Smooth muscle cell (in vitro differentiated cells): Measurements from ENCODE around the gene CHMP4B. TPM values are rescaled to one million over a fixed set of nuclear protein-coding genes. Genes with fewer than 3 reads are reported as not detected.

Source experiments
- DNase-seq: peaks from one replicate; lab custom pipeline; 2025; ENCODE audit not compliant: unreplicated experiment; lab: John Stamatoyannopoulos, UW
- H2AFZ ChIP-seq: fragments of 200-600 bp; sonication (generic); 2 replicates; pipeline ENCODE4 v1.6.0; 2016; ENCODE audit warnings: antibody characterized with exemption, low read depth, mild to moderate bottlenecking
- H3F3A ChIP-seq: fragments of 200-600 bp; sonication (generic); 2 replicates; pipeline ENCODE4 v1.6.0; 2017; ENCODE audit warnings: antibody characterized with exemption, low read depth
- H3K27ac ChIP-seq: fragments of 200-600 bp; sonication (generic); 2 replicates; pipeline ENCODE4 v1.5.1; 2016; ENCODE audit warnings: low read depth, mild to moderate bottlenecking
- H3K27me3 ChIP-seq: fragments of 200-600 bp; sonication (generic); 2 replicates; pipeline ENCODE4 v1.6.1; 2016; ENCODE audit warnings: low read depth, mild to moderate bottlenecking
- H3K36me3 ChIP-seq: fragments of 200-600 bp; sonication (generic); 2 replicates; pipeline ENCODE4 v1.5.1; 2016; ENCODE audit warnings: low read depth
- H3K4me1 ChIP-seq: fragments of 200-600 bp; sonication (generic); 2 replicates; pipeline ENCODE4 v1.5.1; 2016; ENCODE audit warnings: low read depth
- H3K4me2 ChIP-seq: fragments of 200-600 bp; sonication (generic); 2 replicates; pipeline ENCODE4 v1.6.0; 2016; ENCODE audit warnings: mild to moderate bottlenecking
- H3K4me3 ChIP-seq: fragments of 200-600 bp; sonication (generic); 2 replicates; pipeline ENCODE4 v1.5.1; 2016; ENCODE audit warnings: mild to moderate bottlenecking
- H3K79me2 ChIP-seq: fragments of 200-600 bp; sonication (generic); 2 replicates; pipeline ENCODE4 v1.6.0; 2016; ENCODE audit warnings: low read depth, mild to moderate bottlenecking
- H3K9ac ChIP-seq: fragments of 200-600 bp; sonication (generic); 2 replicates; pipeline ENCODE4 v1.6.0; 2016; ENCODE audit warnings: low read depth
- H3K9me3 ChIP-seq: fragments of 200-600 bp; sonication (generic); replicated peaks from 2 replicates; pipeline ENCODE4 v1.5.1; 2016; ENCODE audit warnings: low read depth
- H4K20me1 ChIP-seq: fragments of 200-600 bp; sonication (generic); 2 replicates; pipeline ENCODE4 v1.6.0; 2016; ENCODE audit warnings: low read depth
- WGBS: methylation state at CpG from one replicate; pipeline ENCODE4 v1.1.7; 2016; ENCODE audit warnings: low lambda C conversion rate; 5-methylcytosine and 5-hydroxymethylcytosine counted together
- polyA plus RNA-seq: library from polyadenylated mRNA; unstranded; fragments of >200 nt; fragmentation: Nextera tagmentation; extraction: Ambion mirVana; gene quantifications from 2 replicates; pipeline ENCODE4 v1.2.1, GENCODE V29; 2016
- total RNA-seq: library from RNA; depleted of rRNA; stranded (reverse); fragments of >200 nt; gene quantifications from 2 replicates; pipeline ENCODE4 v1.2.3, GENCODE V29; 2014
- TF ChIP-seq, protein P1 (sequence below): fragments of 200-600 bp; sonication (generic); IDR thresholded peaks from 2 replicates; pipeline ENCODE4 v1.5.1; 2017; ENCODE audit warnings: borderline replicate concordance, mild to moderate bottlenecking, antibody characterized with exemption; ENCODE audit not compliant: insufficient read depth, poor library complexity, severe bottlenecking

CHMP4B gene
- total and polyA plus RNA-seq, 2 experiments from 2014 or later: 6.2 to 49.4 TPM

DNA sequence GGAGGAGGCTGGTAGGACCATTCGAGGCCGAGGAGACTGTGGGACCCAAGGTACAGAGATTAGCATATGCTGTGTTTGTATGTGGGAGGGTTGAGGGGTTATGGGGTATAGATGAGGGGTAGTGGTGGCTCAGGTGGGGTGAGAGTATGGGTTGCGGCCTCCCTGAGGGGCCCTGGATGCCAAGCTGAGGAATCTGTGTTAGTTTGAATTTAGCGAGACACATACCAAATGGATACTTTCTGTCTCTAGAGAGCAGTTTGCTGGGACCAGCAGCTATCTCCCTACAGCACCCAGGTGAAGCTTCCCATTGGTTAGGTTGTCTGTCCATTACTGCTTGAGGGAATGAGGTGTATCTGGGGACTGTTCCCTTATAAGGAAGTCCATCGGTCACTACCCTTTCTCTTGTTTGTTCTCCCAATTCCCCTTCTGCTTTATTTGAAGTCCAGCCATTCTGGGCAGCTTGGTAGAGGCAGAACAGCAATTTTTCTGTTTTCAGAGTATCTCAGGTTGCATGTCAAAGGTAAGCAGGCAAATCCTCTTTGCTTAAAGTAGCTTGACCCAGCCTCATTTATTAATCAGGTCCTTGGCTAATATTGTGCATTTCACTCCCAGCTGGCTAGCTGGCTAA lies 15.2 kb downstream of the CHMP4B start:
- H3K4me1 ChIP-seq: peaks cover 39% of the 10 kb centered on the region
- WGBS: 90% methylated on average over 5 of the region's 5 CpGs
- peaks cover 90% of the 10 kb centered on the region for H3K79me2 ChIP-seq
- H4K20me1 ChIP-seq: peaks cover 100% of the 10 kb centered on the region
- H2AFZ ChIP-seq: no peak overlapping the region
- no peak overlapping the region for H3K9ac ChIP-seq
- no peak overlapping the region for H3K4me3 ChIP-seq
- no peak for DNase-seq
- no peaks in the 10 kb centered on the region for H3K36me3 ChIP-seq
- peaks cover 22% of the 10 kb centered on the region for H3F3A ChIP-seq
- TF ChIP-seq, protein P1, sequence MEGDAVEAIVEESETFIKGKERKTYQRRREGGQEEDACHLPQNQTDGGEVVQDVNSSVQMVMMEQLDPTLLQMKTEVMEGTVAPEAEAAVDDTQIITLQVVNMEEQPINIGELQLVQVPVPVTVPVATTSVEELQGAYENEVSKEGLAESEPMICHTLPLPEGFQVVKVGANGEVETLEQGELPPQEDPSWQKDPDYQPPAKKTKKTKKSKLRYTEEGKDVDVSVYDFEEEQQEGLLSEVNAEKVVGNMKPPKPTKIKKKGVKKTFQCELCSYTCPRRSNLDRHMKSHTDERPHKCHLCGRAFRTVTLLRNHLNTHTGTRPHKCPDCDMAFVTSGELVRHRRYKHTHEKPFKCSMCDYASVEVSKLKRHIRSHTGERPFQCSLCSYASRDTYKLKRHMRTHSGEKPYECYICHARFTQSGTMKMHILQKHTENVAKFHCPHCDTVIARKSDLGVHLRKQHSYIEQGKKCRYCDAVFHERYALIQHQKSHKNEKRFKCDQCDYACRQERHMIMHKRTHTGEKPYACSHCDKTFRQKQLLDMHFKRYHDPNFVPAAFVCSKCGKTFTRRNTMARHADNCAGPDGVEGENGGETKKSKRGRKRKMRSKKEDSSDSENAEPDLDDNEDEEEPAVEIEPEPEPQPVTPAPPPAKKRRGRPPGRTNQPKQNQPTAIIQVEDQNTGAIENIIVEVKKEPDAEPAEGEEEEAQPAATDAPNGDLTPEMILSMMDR: no peak
- H3K27me3 ChIP-seq: no peaks in the 10 kb centered on the region
- H3K9me3 ChIP-seq: no peaks in the 10 kb centered on the region
- no peak overlapping the region for H3K27ac ChIP-seq
- no peak overlapping the region for H3K4me2 ChIP-seq

DNA sequence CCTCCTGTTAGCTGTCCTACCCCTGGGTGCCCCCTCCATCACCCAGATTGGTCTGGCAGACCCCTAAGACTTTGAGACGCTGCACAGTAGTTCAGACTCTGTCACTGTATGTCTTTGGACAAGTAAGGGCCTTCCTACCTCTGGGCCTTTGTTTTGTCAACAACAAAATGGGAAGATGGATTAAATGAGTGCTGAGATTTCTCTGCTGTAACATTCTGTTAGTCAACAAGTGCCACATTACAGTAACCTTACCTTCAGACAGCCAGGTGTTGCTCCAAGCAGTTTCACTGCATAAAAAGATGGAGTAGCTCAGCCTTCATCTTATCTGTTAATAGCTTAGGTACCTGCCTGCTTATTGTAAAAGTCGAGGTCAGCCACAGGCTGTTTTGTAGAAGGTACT lies 16.0 kb downstream of the CHMP4B start:
- Histone ChIP-seq H3K4me1 (peaks cover 43% of the 10 kb centered on the region), H3K4me3 (no peak overlapping the region), H3K9ac (no peak overlapping the region), H3K4me2 (peak overlapping the region; percentile 51), H3K36me3 (no peaks in the 10 kb centered on the region), H4K20me1 (peaks cover 100% of the 10 kb centered on the region), H3K27me3 (no peaks in the 10 kb centered on the region), H3F3A (peaks cover 22% of the 10 kb centered on the region), H3K79me2 (peaks cover 90% of the 10 kb centered on the region), H2AFZ (no peak overlapping the region), H3K9me3 (no peaks in the 10 kb centered on the region), H3K27ac (no peak overlapping the region)
- 92% methylated on average over 2 of the region's 2 CpGs for WGBS
- no peak for DNase-seq
- TF ChIP-seq, protein P1: no peak

DNA sequence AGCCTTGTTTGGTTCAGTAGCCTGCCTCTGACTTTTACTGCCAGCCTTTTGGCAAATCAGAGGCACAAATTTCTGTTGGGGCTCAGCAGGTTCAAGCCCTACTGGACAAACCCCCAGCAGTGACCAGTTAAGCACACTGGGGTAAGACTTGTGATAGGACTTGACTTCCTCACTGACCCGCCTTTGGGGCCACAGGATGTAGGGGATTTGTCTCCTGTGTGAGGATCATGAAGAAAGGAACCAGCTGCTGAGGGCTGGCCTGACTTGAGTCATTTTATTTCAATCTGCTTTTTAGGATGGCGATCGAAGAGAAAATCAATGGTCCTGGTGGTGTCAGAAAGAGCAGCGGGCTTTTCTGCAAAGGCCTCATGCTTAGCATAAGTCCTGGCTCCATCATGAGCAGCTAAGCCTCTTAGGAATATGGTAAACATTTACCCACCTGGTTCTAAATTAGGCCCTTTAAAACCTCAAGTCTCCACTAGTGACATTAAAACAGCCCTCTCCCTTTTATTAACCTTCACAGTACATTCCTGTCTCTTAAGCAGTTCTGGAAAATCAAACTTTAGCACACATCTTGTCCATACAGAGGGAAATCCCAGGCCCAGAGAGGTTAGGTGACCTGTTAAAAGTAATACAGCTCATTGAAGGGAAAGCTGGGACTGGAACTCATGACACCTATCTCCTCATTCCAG lies 16.6 kb downstream of the CHMP4B start:
- H3K9ac ChIP-seq: no peak overlapping the region
- H3K4me2 ChIP-seq: peak overlapping the region; percentile 51
- TF ChIP-seq, protein P1: no peak
- H4K20me1 ChIP-seq: peaks cover 100% of the 10 kb centered on the region
- H3K4me1 ChIP-seq: peaks cover 45% of the 10 kb centered on the region
- H3K27me3 ChIP-seq: no peaks in the 10 kb centered on the region
- peak overlapping the region; percentile 69 for H3K27ac ChIP-seq
- H3K36me3 ChIP-seq: no peaks in the 10 kb centered on the region
- no peak overlapping the region for H3K4me3 ChIP-seq
- H3F3A ChIP-seq: peaks cover 22% of the 10 kb centered on the region
- peaks cover 90% of the 10 kb centered on the region for H3K79me2 ChIP-seq
- no peak for DNase-seq
- H2AFZ ChIP-seq: no peak overlapping the region
- H3K9me3 ChIP-seq: no peaks in the 10 kb centered on the region
- 43% methylated on average over 4 of the region's 4 CpGs for WGBS

DNA sequence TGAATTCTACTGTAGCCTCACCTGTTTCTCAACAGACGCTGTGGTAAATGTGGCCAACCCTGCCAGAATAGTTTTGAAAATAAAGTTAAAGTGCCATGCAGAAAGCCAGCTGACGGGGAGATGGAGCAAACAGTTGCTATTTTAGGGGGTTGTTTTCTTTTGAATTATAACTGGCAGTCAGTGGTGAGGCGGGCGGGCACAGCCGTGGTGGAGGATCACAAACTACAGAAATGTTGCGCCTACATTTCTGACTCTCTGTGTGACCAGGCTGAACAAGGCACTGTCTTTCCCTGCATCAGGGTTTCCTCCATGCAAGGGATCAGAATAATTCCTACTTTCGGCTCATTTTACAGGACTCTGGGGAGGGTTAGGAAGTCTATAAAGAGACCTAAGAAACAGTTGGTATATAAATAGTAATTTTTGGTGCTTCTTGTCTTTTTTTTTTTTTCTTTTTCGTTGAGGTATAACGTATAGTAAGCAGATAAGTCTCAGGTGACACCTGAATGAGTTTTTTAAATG lies 17.2 kb downstream of the CHMP4B start:
- H4K20me1 ChIP-seq: peaks cover 100% of the 10 kb centered on the region
- DNase-seq: no peak
- peak overlapping the region; percentile 69 for H3K27ac ChIP-seq
- no peaks in the 10 kb centered on the region for H3K9me3 ChIP-seq
- H3K4me1 ChIP-seq: peaks cover 45% of the 10 kb centered on the region
- WGBS: 66% methylated on average over 9 of the region's 9 CpGs
- H3K9ac ChIP-seq: no peak overlapping the region
- no peaks in the 10 kb centered on the region for H3K36me3 ChIP-seq
- no peak overlapping the region for H2AFZ ChIP-seq
- peaks cover 22% of the 10 kb centered on the region for H3F3A ChIP-seq
- peak overlapping the region; percentile 51 for H3K4me2 ChIP-seq
- TF ChIP-seq, protein P1: no peak
- H3K4me3 ChIP-seq: no peak overlapping the region
- no peaks in the 10 kb centered on the region for H3K27me3 ChIP-seq
- H3K79me2 ChIP-seq: peaks cover 90% of the 10 kb centered on the region
